ENCODE data around the gene FILIP1L.
"Not testable (repeated sequence)": the region's sequence is repeated elsewhere in the genome, so short reads cannot be mapped to it uniquely, and the experiment has no call there.

DNA sequence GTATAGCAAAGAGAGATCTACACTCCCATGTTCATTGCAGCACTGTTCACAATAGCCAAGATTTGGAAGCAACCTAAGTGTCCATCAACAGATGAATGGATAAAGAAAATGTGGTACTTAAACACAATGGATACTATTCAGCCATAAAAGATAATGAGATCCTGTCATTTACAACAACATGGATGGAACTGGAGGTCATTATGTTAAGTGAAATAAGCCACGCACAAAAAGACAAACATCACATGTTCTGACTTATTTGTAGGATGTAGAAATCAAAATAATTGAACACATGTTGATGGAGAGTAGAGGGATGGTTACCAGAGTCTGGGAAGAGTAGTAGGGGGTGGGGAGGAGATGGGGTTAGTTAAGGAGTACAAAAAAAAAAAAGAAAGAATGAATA, 18.0 kb downstream of the FILIP1L start:
- TF ChIP-seq TEAD4 (IDR thresholded peaks at IDR 0.05; ENCODE audit: borderline replicate concordance, insufficient read depth); JUND (IDR thresholded peaks at IDR 0.05); RXRA (IDR thresholded peaks at IDR 0.05; ENCODE audit: borderline replicate concordance, low read depth): not testable (repeated sequence)
- TF ChIP-seq, protein P1, sequence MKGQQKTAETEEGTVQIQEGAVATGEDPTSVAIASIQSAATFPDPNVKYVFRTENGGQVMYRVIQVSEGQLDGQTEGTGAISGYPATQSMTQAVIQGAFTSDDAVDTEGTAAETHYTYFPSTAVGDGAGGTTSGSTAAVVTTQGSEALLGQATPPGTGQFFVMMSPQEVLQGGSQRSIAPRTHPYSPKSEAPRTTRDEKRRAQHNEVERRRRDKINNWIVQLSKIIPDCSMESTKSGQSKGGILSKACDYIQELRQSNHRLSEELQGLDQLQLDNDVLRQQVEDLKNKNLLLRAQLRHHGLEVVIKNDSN (IDR thresholded peaks at IDR 0.05; ENCODE audit: borderline replicate concordance, low read depth): not testable (repeated sequence)
- TF ChIP-seq, protein P2, sequence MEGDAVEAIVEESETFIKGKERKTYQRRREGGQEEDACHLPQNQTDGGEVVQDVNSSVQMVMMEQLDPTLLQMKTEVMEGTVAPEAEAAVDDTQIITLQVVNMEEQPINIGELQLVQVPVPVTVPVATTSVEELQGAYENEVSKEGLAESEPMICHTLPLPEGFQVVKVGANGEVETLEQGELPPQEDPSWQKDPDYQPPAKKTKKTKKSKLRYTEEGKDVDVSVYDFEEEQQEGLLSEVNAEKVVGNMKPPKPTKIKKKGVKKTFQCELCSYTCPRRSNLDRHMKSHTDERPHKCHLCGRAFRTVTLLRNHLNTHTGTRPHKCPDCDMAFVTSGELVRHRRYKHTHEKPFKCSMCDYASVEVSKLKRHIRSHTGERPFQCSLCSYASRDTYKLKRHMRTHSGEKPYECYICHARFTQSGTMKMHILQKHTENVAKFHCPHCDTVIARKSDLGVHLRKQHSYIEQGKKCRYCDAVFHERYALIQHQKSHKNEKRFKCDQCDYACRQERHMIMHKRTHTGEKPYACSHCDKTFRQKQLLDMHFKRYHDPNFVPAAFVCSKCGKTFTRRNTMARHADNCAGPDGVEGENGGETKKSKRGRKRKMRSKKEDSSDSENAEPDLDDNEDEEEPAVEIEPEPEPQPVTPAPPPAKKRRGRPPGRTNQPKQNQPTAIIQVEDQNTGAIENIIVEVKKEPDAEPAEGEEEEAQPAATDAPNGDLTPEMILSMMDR (IDR thresholded peaks at IDR 0.05): not testable (repeated sequence)

Data from SK-N-SH (cell line).